CD4-positive, alpha-beta memory T cell (primary cell): ENCODE data around the gene CCDC47. TPM values are rescaled to one million over a fixed set of nuclear protein-coding genes. Genes with fewer than 3 reads are reported as not detected.

ENCODE experiments used
- CTCF ChIA-PET: fragments of 350-600 bp; sonication (Branson Sonifier 250); formaldehyde crosslinking; loops from one replicate; lab custom pipeline; 2021; ENCODE audit warnings: inconsistent platforms; ENCODE audit not compliant: partially characterized antibody; lab: Charles Lee
- POLR2A ChIA-PET: fragments of 350-600 bp; sonication (Branson Sonifier 250); formaldehyde crosslinking; loops from one replicate; lab custom pipeline; 2021; ENCODE audit not compliant: partially characterized antibody; lab: Charles Lee
- DNase-seq, 5 donors: peaks; one replicate each; pipeline versions ENCODE4 v3.0.0 to v3.0.0-alpha.2; 2020 to 2022; ENCODE audit warnings: mixed read lengths in 1 of 5
- H3K27ac ChIP-seq: one replicate; pipeline ENCODE4 v1.7.0; 2013; ENCODE audit warnings: low read depth, low read length
- H3K27me3 ChIP-seq: 2 replicates; pipeline ENCODE4 v1.7.0; 2013; ENCODE audit warnings: mild to moderate bottlenecking, low read length, moderate library complexity; ENCODE audit not compliant: insufficient read depth
- H3K36me3 ChIP-seq: 2 replicates; pipeline ENCODE4 v1.7.0; 2013; ENCODE audit warnings: mild to moderate bottlenecking, low read length, moderate library complexity; ENCODE audit not compliant: insufficient read depth
- H3K4me1 ChIP-seq: 2 replicates; pipeline ENCODE4 v1.7.0; 2013; ENCODE audit warnings: mild to moderate bottlenecking, low read length, moderate library complexity; ENCODE audit not compliant: insufficient read depth
- H3K4me3 ChIP-seq, 2 donors: one replicate each; pipeline ENCODE4 v1.7.0; 2013; ENCODE audit warnings: low read length in 2 of 2, mild to moderate bottlenecking in 1 of 2
- H3K9me3 ChIP-seq, 2 donors: one replicate each; pipeline ENCODE4 v1.7.0; 2013; ENCODE audit warnings: low read length in 2 of 2, control low read depth in 1 of 2; ENCODE audit not compliant: control insufficient read depth in 1 of 2
- H3K27ac Mint-ChIP-seq, 7 donors: one replicate each; pipeline ENCODE4 v1.8.0; 2020 to 2021; ENCODE audit warnings: mixed read lengths in 7 of 7, mild to moderate bottlenecking in 6 of 7, inconsistent platforms in 3 of 7, moderate library complexity in 3 of 7
- H3K27me3 Mint-ChIP-seq, 2 donors: one replicate each; pipeline ENCODE4 v1.8.0; 2020 to 2021; ENCODE audit warnings: mixed read lengths in 2 of 2
- H3K36me3 Mint-ChIP-seq, 2 donors: one replicate each; pipeline ENCODE4 v1.8.0; 2020 to 2021; ENCODE audit warnings: mixed read lengths in 2 of 2, inconsistent platforms in 1 of 2, mild to moderate bottlenecking in 1 of 2
- H3K4me1 Mint-ChIP-seq, 4 donors: one replicate each; pipeline ENCODE4 v1.8.0; 2020 to 2021; ENCODE audit warnings: mixed read lengths in 4 of 4, mild to moderate bottlenecking in 1 of 4
- H3K4me3 Mint-ChIP-seq, 8 donors: one replicate each; pipeline ENCODE4 v1.8.0; 2020 to 2021; ENCODE audit warnings: mixed read lengths in 8 of 8, mild to moderate bottlenecking in 7 of 8, moderate library complexity in 6 of 8, inconsistent platforms in 3 of 8
- H3K9me3 Mint-ChIP-seq, 8 donors: one replicate each; pipeline ENCODE4 v1.8.0; 2020 to 2021; ENCODE audit warnings: mixed read lengths in 8 of 8, mild to moderate bottlenecking in 5 of 8, inconsistent platforms in 3 of 8, moderate library complexity in 1 of 8
- intact Hi-C: fragments of 100-400 bp; cut with micrococcal nuclease; formaldehyde crosslinking; loops from one replicate; pipeline ENCODE4 v1.15.1; 2023
- polyA plus RNA-seq, 2 donors: library from polyadenylated mRNA; unstranded; fragments of 300-500 nt; fragmentation: Illumina TruSeq; gene quantifications; one replicate each; pipeline ENCODE4 v1.2.3, GENCODE V29; 2021
- total RNA-seq, 2 experiments: library from RNA; stranded (reverse); gene quantifications; one replicate each; pipeline ENCODE4 v1.2.3, GENCODE V29; 2021

The CCDC47 gene
- total and polyA plus RNA-seq, 4 experiments from 2014 or later, result 31.3 to 46.9 (median 37.9) TPM

DNA sequence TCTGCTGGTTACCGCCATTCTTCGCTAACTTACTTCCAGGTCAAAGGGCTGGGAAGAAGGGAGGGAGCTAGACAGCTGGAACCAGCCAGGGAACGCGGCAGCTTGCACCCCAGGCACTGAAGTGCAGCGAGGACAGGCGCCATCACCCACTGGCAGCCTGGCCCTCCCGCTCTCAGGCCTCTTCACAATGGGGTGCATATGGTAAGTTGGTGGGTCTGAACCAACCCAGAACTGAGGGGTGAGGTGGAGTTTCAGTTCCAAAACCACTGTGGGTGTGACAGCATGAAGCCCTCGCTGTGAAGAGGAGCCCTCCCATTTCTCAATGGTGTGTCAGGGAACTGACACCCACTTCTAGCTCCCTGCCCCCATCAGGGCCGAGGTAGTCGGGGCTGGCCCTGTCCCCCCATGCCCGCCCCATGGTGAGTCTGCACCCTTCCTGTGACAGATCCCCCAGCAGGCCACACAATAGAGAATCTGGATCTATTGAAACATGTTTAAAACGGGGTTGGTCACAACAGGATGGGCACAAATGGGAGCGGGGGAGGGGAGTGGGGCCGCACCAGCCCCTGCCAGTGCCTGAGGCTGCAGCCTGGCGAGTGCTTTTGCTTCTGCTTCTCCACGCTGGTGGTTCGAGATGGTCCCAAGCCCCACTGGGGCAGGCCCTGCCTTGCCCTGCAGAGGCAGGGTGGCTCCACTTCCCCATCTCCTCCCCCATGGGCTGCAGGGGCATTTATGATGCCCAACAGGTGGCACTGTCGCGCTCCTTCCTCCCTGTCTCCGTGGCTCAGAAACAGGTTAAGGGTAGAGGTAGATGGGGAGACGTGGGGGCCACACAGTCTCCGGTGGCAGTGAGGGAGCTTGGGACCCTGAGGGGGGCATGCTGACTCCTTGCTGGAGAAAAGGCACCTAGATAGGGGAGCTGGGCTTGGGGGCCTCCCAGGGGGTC, 75.8 kb downstream of the CCDC47 start:
- Histone ChIP-seq H3K4me3 (peak overlapping the region; percentile 90 to 98), H3K9me3 (no peaks in the 10 kb centered on the region), H3K27me3 (no peaks in the 10 kb centered on the region), H3K27ac (peak overlapping the region; percentile 69), H3K36me3 (peaks cover 26% of the 10 kb centered on the region), H3K4me1 (peaks cover 62% of the 10 kb centered on the region)
- Mint-ChIP-seq H3K36me3 (peaks cover 33 to 67% of the 10 kb centered on the region in 2 donors), H3K27ac (peak overlapping the region; percentile 96 to 99 (median 98)), H3K4me1 (peaks cover 21 to 73% (median 47%) of the 10 kb centered on the region in 4 donors), H3K9me3 (peaks cover 0 to 6% (median 0%) of the 10 kb centered on the region in 8 donors), H3K4me3 (peak overlapping the region; percentile 94 to 99 (median 98)), H3K27me3 (no peaks in the 10 kb centered on the region)
- intact Hi-C loops, result loop anchor here (1.0 to 10.0 kb wide), 7 partner anchors 13 to 273 kb away; partner anchors contain the start of genes CCDC47, MAP3K3, SMARCD2 and STRADA
- DNase-seq, result peak; percentile 85 to 87 (median 86)
- ChIA-PET CTCF (interaction anchor here (0.6 to 8.3 kb wide), 18 partner anchors 10 to 272 kb away, joined by 3 to 315 read pairs (median 4); partner anchors contain the start of genes CCDC47, DDX42 and MAP3K3), POLR2A (interaction anchor here (0.8 to 23.0 kb wide), 38 partner anchors 11 to 806 kb away, joined by 3 to 1362 read pairs (median 6); partner anchors contain the start of genes CCDC47, CYB561, DDX42 and FTSJ3)

DNA sequence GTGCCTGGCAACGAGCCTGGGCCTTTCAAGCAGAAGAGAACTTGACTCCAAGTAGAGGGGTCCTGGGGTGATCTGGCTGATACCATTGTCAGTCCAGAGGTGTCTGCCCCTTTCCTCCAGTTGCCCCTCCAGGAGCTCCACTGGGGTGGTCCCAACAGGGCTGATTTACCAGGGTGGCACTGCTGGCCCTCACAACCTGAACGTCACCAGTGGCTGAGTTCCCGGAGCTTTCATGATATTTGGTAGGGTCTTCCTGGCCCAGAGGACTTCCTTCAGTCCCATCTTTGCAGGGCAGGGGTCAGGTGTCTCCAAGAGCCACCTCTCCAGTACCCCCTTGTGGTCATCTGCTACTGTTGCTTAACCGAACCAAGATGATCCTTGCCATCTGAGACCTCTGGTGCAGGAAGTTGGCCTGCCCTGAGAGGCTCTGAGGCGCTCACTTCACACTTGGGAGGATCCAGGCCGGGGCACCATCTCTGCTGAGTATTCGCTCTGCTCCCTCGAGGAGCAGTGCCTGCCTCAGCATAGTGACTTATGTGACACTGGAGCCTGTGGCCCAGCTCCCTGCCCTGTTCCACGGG, 76.9 kb downstream of the CCDC47 start:
- Mint-ChIP-seq H3K9me3 (peaks cover 0 to 6% (median 0%) of the 10 kb centered on the region in 8 donors), H3K4me3 (peak overlapping the region; percentile 94 to 99 (median 98)), H3K27ac (peak overlapping the region; percentile 96 to 99 (median 98)), H3K36me3 (peaks cover 31 to 68% of the 10 kb centered on the region in 2 donors), H3K27me3 (no peaks in the 10 kb centered on the region), H3K4me1 (peaks cover 20 to 64% (median 45%) of the 10 kb centered on the region in 4 donors)
- intact Hi-C loops, result loop anchor here (5.0 to 10.0 kb wide), 2 partner anchors 74 to 272 kb away; partner anchors contain the start of gene MAP3K3
- DNase-seq, result peak; percentile 40 to 62 (median 45)
- POLR2A ChIA-PET, result interaction anchor here (0.9 to 23.0 kb wide), 36 partner anchors 10 to 810 kb away, joined by 3 to 1362 read pairs (median 5); partner anchors contain the start of genes CCDC47, CEP95, CYB561 and DCAF7
- Histone ChIP-seq H3K27ac (peak overlapping the region; percentile 69), H3K9me3 (no peaks in the 10 kb centered on the region), H3K4me3 (peak overlapping the region; percentile 90 to 98), H3K36me3 (peaks cover 32% of the 10 kb centered on the region), H3K27me3 (no peaks in the 10 kb centered on the region), H3K4me1 (peaks cover 53% of the 10 kb centered on the region)
- CTCF ChIA-PET, result interaction anchor here (0.9 to 8.3 kb wide), 7 partner anchors 9 to 137 kb away, joined by 3 to 315 read pairs (median 7); partner anchors contain the start of genes CCDC47, DDX42 and MAP3K3

DNA sequence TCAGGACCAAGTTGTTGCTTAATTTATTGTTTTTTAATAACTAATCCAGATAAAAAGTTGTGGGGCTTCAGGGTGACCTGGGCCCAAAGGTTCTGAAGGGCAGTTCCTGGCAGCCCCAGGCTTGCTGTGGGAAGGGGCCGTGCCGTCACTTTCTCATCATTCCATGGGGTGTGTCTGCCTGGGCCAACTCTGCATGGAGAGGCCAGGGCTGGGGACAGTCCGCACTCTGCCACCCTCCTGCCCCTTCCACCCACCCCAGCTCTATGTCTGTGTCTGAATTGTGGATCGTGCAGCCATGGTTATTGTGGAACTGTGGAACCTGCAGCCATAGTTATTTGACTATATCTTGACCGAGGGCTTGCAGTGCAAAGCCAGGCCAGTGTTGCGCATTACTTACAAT, 77.5 kb downstream of the CCDC47 start:
- intact Hi-C loops, result loop anchor here (5.0 to 10.0 kb wide), 2 partner anchors 74 to 271 kb away; partner anchors contain the start of gene MAP3K3
- H3K36me3 Mint-ChIP-seq, result peaks cover 35 to 71% of the 10 kb centered on the region in 2 donors
- peak overlapping the region; percentile 69 for H3K27ac ChIP-seq
- H3K27me3 ChIP-seq, result no peaks in the 10 kb centered on the region
- ChIA-PET CTCF (interaction anchor here (1.0 to 8.3 kb wide), 2 partner anchors 9 to 14 kb away, joined by 3 to 315 read pairs; no protein-coding TSS in a partner anchor), POLR2A (interaction anchor here (0.7 to 23.0 kb wide), 46 partner anchors 9 to 811 kb away, joined by 3 to 1362 read pairs (median 5); partner anchors contain the start of genes CCDC47, CEP95, CYB561 and DCAF7)
- peaks cover 36% of the 10 kb centered on the region for H3K36me3 ChIP-seq
- peak overlapping the region; percentile 94 to 99 (median 98) for H3K4me3 Mint-ChIP-seq
- peaks cover 0 to 6% (median 0%) of the 10 kb centered on the region in 8 donors for H3K9me3 Mint-ChIP-seq
- peaks cover 47% of the 10 kb centered on the region for H3K4me1 ChIP-seq
- H3K9me3 ChIP-seq, result no peaks in the 10 kb centered on the region
- H3K27me3 Mint-ChIP-seq, result no peaks in the 10 kb centered on the region
- DNase-seq, result no peak
- peak overlapping the region; percentile 82 to 99 (median 97) for H3K27ac Mint-ChIP-seq
- H3K4me1 Mint-ChIP-seq, result peaks cover 20 to 59% (median 42%) of the 10 kb centered on the region in 4 donors
- H3K4me3 ChIP-seq, result no peak overlapping the region

Other genes with a start within 250 kb of the CCDC47 start
- 10 to 100 TPM; 88.1 to 93.0 TPM for gene DCAF7, start 223.1 kb downstream of the CCDC47 start, total RNA-seq
- 10 to 100 TPM; 75.6 to 85.0 TPM for gene DCAF7, start 223.1 kb downstream of the CCDC47 start, polyA plus RNA-seq
- 10 to 100 TPM; 17.7 to 20.3 TPM for gene TACO1, start 172.7 kb downstream of the CCDC47 start, total RNA-seq
- gene TACO1, start 172.7 kb downstream of the CCDC47 start, polyA plus RNA-seq, result 10 to 100 TPM; 21.8 to 22.8 TPM
- gene MAP3K3, start 151.2 kb downstream of the CCDC47 start, total RNA-seq, result 10 to 100 TPM; 98.5 to 98.8 TPM
- 10 to 100 TPM; 29.5 to 50.8 TPM for gene MAP3K3, start 151.2 kb downstream of the CCDC47 start, polyA plus RNA-seq
- gene LIMD2, start 73.5 kb downstream of the CCDC47 start, total RNA-seq, result 100 to 1,000 TPM; 724 to 755 TPM
- gene LIMD2, start 73.5 kb downstream of the CCDC47 start, polyA plus RNA-seq, result 100 to 1,000 TPM; 347 to 569 TPM
- 10 to 100 TPM; 55.6 to 58.3 TPM for gene STRADA, start 31.8 kb downstream of the CCDC47 start, total RNA-seq
- gene STRADA, start 31.8 kb downstream of the CCDC47 start, polyA plus RNA-seq, result 10 to 100 TPM; 20.0 to 21.3 TPM
- 100 to 1,000 TPM; 174 to 183 TPM for gene DDX42, start 573 bp upstream of the CCDC47 start, total RNA-seq
- 10 to 100 TPM in 1 of 2 donors, 1 to 10 TPM in 1; 6.9 to 18.4 TPM for gene DDX42, start 573 bp upstream of the CCDC47 start, polyA plus RNA-seq
- gene PSMC5, start 53.8 kb upstream of the CCDC47 start, total RNA-seq, result 100 to 1,000 TPM; 121 TPM
- 100 to 1,000 TPM; 188 to 227 TPM for gene PSMC5, start 53.8 kb upstream of the CCDC47 start, polyA plus RNA-seq
- 10 to 100 TPM; 62.1 to 62.2 TPM for gene FTSJ3, start 54.1 kb upstream of the CCDC47 start, total RNA-seq
- gene FTSJ3, start 54.1 kb upstream of the CCDC47 start, polyA plus RNA-seq, result 10 to 100 TPM; 12.3 to 40.8 TPM
- 100 to 1,000 TPM; 113 to 114 TPM for gene SMARCD2, start 69.1 kb upstream of the CCDC47 start, total RNA-seq
- 100 to 1,000 TPM in 1 of 2 donors, 10 to 100 TPM in 1; 80.4 to 125 TPM for gene SMARCD2, start 69.1 kb upstream of the CCDC47 start, polyA plus RNA-seq
- gene CSH2, start 100.1 kb upstream of the CCDC47 start, total RNA-seq, result not detected
- gene CSH2, start 100.1 kb upstream of the CCDC47 start, polyA plus RNA-seq, result not detected
- not detected for gene GH2, start 108.3 kb upstream of the CCDC47 start, total RNA-seq
- gene GH2, start 108.3 kb upstream of the CCDC47 start, polyA plus RNA-seq, result not detected
- gene CSH1, start 123.0 kb upstream of the CCDC47 start, total RNA-seq, result not detected
- not detected for gene CSH1, start 123.0 kb upstream of the CCDC47 start, polyA plus RNA-seq
- gene CSHL1, start 137.7 kb upstream of the CCDC47 start, total RNA-seq, result not detected
- gene CSHL1, start 137.7 kb upstream of the CCDC47 start, polyA plus RNA-seq, result not detected
- gene GH1, start 145.2 kb upstream of the CCDC47 start, total RNA-seq, result not detected
- not detected for gene GH1, start 145.2 kb upstream of the CCDC47 start, polyA plus RNA-seq
- gene CD79B, start 158.7 kb upstream of the CCDC47 start, total RNA-seq, result 10 to 100 TPM; 16.4 to 17.2 TPM
- gene CD79B, start 158.7 kb upstream of the CCDC47 start, polyA plus RNA-seq, result 10 to 100 TPM; 54.4 to 57.2 TPM
- under 1 TPM; 0.17 to 0.30 TPM for gene SCN4A, start 199.3 kb upstream of the CCDC47 start, total RNA-seq
- gene SCN4A, start 199.3 kb upstream of the CCDC47 start, polyA plus RNA-seq, result not detected
- gene PRR29, start 224.8 kb upstream of the CCDC47 start, total RNA-seq, result 1 to 10 TPM in 1 of 2 experiments, under 1 TPM in 1; 0.19 to 1.0 TPM
- gene PRR29, start 224.8 kb upstream of the CCDC47 start, polyA plus RNA-seq, result 1 to 10 TPM; 5.6 to 6.0 TPM
- 100 to 1,000 TPM; 150 to 158 TPM for gene ICAM2, start 247.0 kb upstream of the CCDC47 start, total RNA-seq
- 100 to 1,000 TPM; 411 to 591 TPM for gene ICAM2, start 247.0 kb upstream of the CCDC47 start, polyA plus RNA-seq